LNCAP (cell line): Measurements from ENCODE around the gene KRTAP9-9.
"Not testable (repeated sequence)": the region's sequence is repeated elsewhere in the genome, so short reads cannot be mapped to it uniquely, and the experiment has no call there.

Experiments
- TF ChIP-seq, protein P1 (sequence below): fragments of 450-650 bp; IDR thresholded peaks from 2 replicates; pipeline ENCODE4 v1.5.1; 2017; ENCODE audit warnings: mild to moderate bottlenecking

KRTAP9-9 gene

GRCh38 chr17:41255381-41256290 lies at the start of gene KRTAP9-9:
Gene KRTAP9-9, plus strand, starts transcription at chr17:41255384.
- TF ChIP-seq, protein P1, sequence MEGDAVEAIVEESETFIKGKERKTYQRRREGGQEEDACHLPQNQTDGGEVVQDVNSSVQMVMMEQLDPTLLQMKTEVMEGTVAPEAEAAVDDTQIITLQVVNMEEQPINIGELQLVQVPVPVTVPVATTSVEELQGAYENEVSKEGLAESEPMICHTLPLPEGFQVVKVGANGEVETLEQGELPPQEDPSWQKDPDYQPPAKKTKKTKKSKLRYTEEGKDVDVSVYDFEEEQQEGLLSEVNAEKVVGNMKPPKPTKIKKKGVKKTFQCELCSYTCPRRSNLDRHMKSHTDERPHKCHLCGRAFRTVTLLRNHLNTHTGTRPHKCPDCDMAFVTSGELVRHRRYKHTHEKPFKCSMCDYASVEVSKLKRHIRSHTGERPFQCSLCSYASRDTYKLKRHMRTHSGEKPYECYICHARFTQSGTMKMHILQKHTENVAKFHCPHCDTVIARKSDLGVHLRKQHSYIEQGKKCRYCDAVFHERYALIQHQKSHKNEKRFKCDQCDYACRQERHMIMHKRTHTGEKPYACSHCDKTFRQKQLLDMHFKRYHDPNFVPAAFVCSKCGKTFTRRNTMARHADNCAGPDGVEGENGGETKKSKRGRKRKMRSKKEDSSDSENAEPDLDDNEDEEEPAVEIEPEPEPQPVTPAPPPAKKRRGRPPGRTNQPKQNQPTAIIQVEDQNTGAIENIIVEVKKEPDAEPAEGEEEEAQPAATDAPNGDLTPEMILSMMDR, result not testable (repeated sequence)

GRCh38 chr17:41211845-41212466 lies 43.2 kb upstream of the KRTAP9-9 start:
- TF ChIP-seq, protein P1, result no peak

GRCh38 chr17:41212524-41213169 lies 42.5 kb upstream of the KRTAP9-9 start:
- TF ChIP-seq, protein P1, result no peak

DNA sequence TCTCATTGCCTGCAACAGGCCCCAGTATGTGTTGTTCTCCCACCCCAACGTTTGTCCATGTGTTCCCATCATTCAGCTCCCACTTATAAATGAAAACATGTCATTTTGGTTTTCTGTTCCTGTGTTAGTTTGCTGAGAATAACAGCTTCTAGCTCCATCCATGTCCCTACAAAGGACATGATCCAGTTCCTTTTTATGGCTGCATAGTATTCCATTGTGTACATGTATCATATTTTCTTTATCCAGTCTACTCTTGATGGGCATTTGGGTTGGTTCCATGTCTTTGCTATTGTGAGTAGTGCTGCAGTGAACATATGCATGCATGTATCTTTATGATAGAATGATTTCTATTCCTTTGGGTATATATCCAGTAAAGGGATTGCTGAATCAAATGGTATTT lies 39.5 kb upstream of the KRTAP9-9 start:
- TF ChIP-seq, protein P1, result no peak

- TF ChIP-seq, protein P1, result no peak
These were observed 31.4 kb upstream of the KRTAP9-9 start for GRCh38 chr17:41223821-41224220.

DNA sequence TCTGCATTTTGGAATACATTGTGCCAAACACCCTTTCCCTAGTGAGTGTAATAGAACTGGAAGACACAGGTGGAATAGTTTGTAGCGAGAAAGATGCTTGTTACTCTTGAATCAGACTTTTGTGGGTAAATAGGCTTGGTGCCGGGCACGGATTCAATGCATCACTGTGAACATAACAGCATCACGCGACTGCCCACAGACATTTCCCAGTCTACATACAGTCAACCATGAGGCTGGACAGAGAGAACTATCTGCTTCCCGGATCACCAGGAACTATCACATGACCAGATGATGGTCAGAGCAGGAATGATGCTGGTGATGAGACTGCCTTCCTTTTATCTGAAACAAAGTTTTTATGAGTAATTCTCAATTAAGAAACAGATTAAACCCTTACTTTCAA lies 29.1 kb upstream of the KRTAP9-9 start:
- TF ChIP-seq, protein P1, result no peak

- TF ChIP-seq, protein P1, result not testable (repeated sequence)
These were observed 28.5 kb upstream of the KRTAP9-9 start, which contains the start of gene KRTAP9-2 for GRCh38 chr17:41226598-41227095. Gene KRTAP9-2, plus strand, starts transcription at chr17:41226648. Its CDS starts 7 bp downstream, at chr17:41226655.
